ENCODE data around the gene PNPLA6.

Gene PNPLA6

DNA sequence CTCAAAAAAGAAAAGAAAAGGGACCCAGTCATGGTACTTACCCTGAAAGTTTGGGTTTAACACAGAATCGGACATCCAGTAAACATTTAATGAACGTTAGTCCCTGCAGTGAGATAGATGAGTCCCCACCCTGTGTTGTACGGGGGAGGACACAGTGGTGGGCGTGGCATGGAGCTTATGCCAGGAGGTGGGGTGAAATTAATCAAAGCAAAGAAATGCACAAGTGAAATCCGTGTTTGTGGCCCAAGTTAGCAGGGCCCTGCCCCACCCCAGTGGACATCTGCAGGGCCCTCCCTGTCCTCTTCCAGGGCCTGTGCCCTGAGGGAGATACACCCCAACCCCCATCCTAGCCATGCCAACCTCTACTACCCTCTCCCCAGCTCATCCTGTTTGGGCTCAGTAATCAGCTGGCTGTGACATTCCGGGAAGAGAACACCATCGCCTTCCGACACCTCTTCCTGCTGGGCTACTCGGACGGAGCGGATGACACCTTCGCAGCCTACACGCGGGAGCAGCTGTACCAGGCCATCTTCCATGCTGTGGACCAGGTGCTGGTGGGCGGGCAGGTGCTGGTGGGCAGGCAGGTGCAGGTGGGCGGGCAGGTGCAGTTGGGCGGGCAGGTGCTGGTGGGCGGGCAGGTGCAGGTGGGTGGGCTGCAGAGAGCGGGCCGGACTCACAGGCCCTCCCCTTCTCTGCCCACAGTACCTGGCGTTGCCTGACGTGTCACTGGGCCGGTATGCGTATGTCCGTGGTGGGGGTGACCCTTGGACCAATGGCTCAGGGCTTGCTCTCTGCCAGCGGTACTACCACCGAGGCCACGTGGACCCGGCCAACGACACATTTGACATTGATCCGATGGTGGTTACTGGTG is 9.2 kb upstream of the PNPLA6 start:
- in situ Hi-C loops (cut with MboI; ENCODE audit: low pct_unique_long_range_greater_than_20kb, low sequenced_read_pairs, unreplicated experiment), result no loop called here
- no peak for DNase-seq (ENCODE audit: low spot score)
- TF ChIP-seq, protein P1, sequence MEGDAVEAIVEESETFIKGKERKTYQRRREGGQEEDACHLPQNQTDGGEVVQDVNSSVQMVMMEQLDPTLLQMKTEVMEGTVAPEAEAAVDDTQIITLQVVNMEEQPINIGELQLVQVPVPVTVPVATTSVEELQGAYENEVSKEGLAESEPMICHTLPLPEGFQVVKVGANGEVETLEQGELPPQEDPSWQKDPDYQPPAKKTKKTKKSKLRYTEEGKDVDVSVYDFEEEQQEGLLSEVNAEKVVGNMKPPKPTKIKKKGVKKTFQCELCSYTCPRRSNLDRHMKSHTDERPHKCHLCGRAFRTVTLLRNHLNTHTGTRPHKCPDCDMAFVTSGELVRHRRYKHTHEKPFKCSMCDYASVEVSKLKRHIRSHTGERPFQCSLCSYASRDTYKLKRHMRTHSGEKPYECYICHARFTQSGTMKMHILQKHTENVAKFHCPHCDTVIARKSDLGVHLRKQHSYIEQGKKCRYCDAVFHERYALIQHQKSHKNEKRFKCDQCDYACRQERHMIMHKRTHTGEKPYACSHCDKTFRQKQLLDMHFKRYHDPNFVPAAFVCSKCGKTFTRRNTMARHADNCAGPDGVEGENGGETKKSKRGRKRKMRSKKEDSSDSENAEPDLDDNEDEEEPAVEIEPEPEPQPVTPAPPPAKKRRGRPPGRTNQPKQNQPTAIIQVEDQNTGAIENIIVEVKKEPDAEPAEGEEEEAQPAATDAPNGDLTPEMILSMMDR (IDR thresholded peaks at IDR 0.05; ENCODE audit: extremely low read depth, insufficient read depth, missing control alignments), result no peak

DNA sequence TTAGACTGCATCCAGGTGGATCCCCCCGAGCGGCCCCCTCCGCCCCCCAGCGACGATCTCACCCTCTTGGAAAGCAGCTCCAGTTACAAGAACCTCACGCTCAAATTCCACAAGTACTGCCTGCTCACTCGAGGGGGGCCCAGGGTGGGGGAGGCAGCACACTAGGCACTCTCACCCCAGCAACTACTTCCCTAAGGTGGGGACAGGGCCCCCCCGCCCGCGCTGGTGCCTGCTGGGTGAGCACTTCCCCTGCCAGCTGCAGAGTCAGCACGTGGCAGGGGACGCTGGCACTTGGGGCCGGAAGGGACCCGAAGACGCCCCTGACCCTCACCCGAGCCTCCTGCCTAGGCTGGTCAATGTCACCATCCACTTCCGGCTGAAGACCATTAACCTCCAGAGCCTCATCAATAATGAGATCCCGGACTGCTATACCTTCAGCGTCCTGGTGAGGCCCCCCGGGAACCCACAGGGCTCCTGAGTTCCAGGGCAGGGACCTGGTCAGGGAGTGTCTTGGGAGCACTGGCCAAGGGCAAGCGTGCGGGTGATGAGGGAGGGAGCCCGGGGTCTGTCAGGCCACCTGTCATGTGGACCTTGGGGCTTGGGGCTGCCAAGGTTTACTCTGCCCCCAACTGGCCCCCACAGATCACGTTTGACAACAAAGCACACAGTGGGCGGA is 7.9 kb upstream of the PNPLA6 start:
- TF ChIP-seq, protein P1 (IDR thresholded peaks at IDR 0.05; ENCODE audit: extremely low read depth, insufficient read depth, missing control alignments), result no peak
- in situ Hi-C loops (cut with MboI; ENCODE audit: low pct_unique_long_range_greater_than_20kb, low sequenced_read_pairs, unreplicated experiment), result no loop called here
- DNase-seq (ENCODE audit: low spot score), result no peak

DNA sequence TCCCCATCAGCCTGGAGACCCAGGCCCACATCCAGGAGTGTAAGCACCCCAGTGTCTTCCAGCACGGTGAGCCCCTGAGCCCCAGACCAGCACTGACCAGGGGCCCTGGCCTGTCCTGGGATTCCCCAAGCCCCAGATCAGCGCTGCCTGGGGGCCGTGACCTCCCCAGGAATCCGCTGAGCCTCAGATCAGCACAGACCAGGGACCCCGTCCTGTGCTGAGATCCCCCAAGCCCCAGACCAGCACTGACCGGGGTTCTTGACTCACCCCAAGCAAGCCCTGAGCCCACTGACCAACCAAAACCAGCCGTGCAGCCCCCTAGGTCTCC is 7.4 kb upstream of the PNPLA6 start:
- TF ChIP-seq, protein P1 (IDR thresholded peaks at IDR 0.05; ENCODE audit: extremely low read depth, insufficient read depth, missing control alignments), result no peak
- in situ Hi-C loops (cut with MboI; ENCODE audit: low pct_unique_long_range_greater_than_20kb, low sequenced_read_pairs, unreplicated experiment), result no loop called here

GRCh38 chr19:7528522-7529245 is 6.8 kb upstream of the PNPLA6 start:
- TF ChIP-seq, protein P1 (IDR thresholded peaks at IDR 0.05; ENCODE audit: extremely low read depth, insufficient read depth, missing control alignments), result no peak
- DNase-seq (ENCODE audit: low spot score), result no peak
- in situ Hi-C loops (cut with MboI; ENCODE audit: low pct_unique_long_range_greater_than_20kb, low sequenced_read_pairs, unreplicated experiment), result no loop called here

More for the DNA sequence above, 7.4 kb upstream of the PNPLA6 start:
- no peak for DNase-seq (ENCODE audit: low spot score)

DNA sequence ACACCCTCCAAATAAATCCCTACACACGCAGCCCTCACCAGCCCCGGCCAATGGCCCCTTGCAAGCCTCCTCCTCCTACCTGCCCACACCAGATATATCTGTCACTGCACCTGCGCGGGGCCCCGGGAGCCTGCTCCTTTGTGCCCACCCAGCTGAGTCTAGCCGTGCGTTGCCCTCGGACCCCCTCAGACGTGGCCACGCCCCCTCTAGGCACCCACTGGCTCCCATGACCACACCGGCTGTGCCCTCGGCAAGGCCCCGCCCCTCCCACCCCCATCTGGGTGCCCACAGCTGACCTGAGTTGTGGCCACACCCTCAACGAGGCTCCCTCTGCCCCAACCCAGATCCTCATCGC is 6.3 kb upstream of the PNPLA6 start:
- in situ Hi-C loops (cut with MboI; ENCODE audit: low pct_unique_long_range_greater_than_20kb, low sequenced_read_pairs, unreplicated experiment), result no loop called here
- DNase-seq (ENCODE audit: low spot score), result no peak
- TF ChIP-seq, protein P1 (IDR thresholded peaks at IDR 0.05; ENCODE audit: extremely low read depth, insufficient read depth, missing control alignments), result no peak

GRCh38 chr19:7529610-7530490 is 5.7 kb upstream of the PNPLA6 start:
- DNase-seq (ENCODE audit: low spot score), result no peak
- in situ Hi-C loops (cut with MboI; ENCODE audit: low pct_unique_long_range_greater_than_20kb, low sequenced_read_pairs, unreplicated experiment), result no loop called here
- TF ChIP-seq, protein P1 (IDR thresholded peaks at IDR 0.05; ENCODE audit: extremely low read depth, insufficient read depth, missing control alignments), result no peak

All from GM13977 (cell line).